Tibial nerve (tissue), 4 donors: Measurements from ENCODE around the gene ALS2. TPM values are rescaled to one million over a fixed set of nuclear protein-coding genes. Genes with fewer than 3 reads are reported as not detected.
A peak's percentile ranks its signal among the peaks of the same experiment; 100 is the strongest.

Experiments used
- DNase-seq, 2 donors: peaks; one replicate each; pipeline ENCODE4 v3.0.0-alpha.2; 2019; ENCODE audit warnings: low spot score in 2 of 2
- H3K27ac ChIP-seq, 4 donors: fragments of 200-600 bp; sonication (generic) in 3 of 4; one replicate each; pipeline ENCODE4 v1.5.1; 2017 to 2019; ENCODE audit warnings: mild to moderate bottlenecking in 1 of 4
- H3K27me3 ChIP-seq, 2 donors: fragments of 200-600 bp; sonication (generic) in 1 of 2; one replicate each; pipeline versions ENCODE4 v1.5.1 to v1.6.0; 2017 to 2019
- H3K36me3 ChIP-seq, 3 donors: fragments of 200-600 bp; sonication (generic); one replicate each; pipeline ENCODE4 v1.5.1; 2018 to 2019
- H3K4me1 ChIP-seq, 4 donors: fragments of 200-600 bp; sonication (generic) in 3 of 4; one replicate each; pipeline ENCODE4 v1.5.1; 2017 to 2019
- H3K4me3 ChIP-seq, 4 donors: fragments of 200-600 bp; sonication (generic) in 3 of 4; one replicate each; pipeline ENCODE4 v1.5.1; 2017 to 2019; ENCODE audit warnings: mild to moderate bottlenecking in 1 of 4, moderate library complexity in 1 of 4
- H3K9me3 ChIP-seq, 4 donors: fragments of 200-600 bp; sonication (generic) in 3 of 4; one replicate each; pipeline ENCODE4 v1.5.1; 2017 to 2019
- CTCF ChIP-seq, 5 experiments: fragments of 200-600 bp in 3 of 5; fragments of 450-650 bp in 2 of 5; sonication (generic) in 3 of 5; IDR thresholded peaks; one replicate each; pipeline ENCODE4 v1.5.1; 2016 to 2019; ENCODE audit warnings: antibody characterized with exemption in 5 of 5, mild to moderate bottlenecking in 3 of 5, moderate library complexity in 2 of 5
- EP300 ChIP-seq, 2 donors: sonication (generic); formaldehyde crosslinking; IDR thresholded peaks; one replicate each; pipeline ENCODE4 v1.6.1; 2017; ENCODE audit warnings: antibody characterized with exemption in 2 of 2, mild to moderate bottlenecking in 1 of 2
- POLR2A ChIP-seq, 2 donors: fragments of 450-650 bp; IDR thresholded peaks; one replicate each; pipeline ENCODE4 v1.6.1; 2017; ENCODE audit warnings: antibody characterized with exemption in 2 of 2, mild to moderate bottlenecking in 2 of 2, moderate library complexity in 2 of 2
- WGBS, 2 donors: methylation state at CpG; one replicate each; pipeline ENCODE4 v1.1.5; 2018; 5-methylcytosine and 5-hydroxymethylcytosine counted together
- total RNA-seq, 4 donors: library from RNA; depleted of rRNA; stranded (reverse); fragments of >200 nt; gene quantifications; one replicate each; pipeline ENCODE4 v1.1.0, GENCODE V29; 2016

The ALS2 gene
- total RNA-seq, 4 donors from 2014 or later, result 23.5 to 35.8 (median 34.8) TPM

GRCh38 chr2:201796478-201796865 lies 15.7 kb upstream of the ALS2 start:
- Histone ChIP-seq H3K4me1 (no peaks in the 10 kb centered on the region), H3K27me3 (no peaks in the 10 kb centered on the region), H3K36me3 (no peaks in the 10 kb centered on the region), H3K4me3 (no peak overlapping the region), H3K9me3 (no peaks in the 10 kb centered on the region), H3K27ac (no peak overlapping the region)
- DNase-seq, result no peak
- TF ChIP-seq CTCF (IDR thresholded peaks at IDR 0.05) (no peak), EP300 (IDR thresholded peaks at IDR 0.05) (no peak), POLR2A (IDR thresholded peaks at IDR 0.05) (no peak)

- H3K4me3 ChIP-seq, result no peak overlapping the region
- 26 to 29% methylated on average over 5 of the region's 5 CpGs for WGBS, 2 donors
- no peaks in the 10 kb centered on the region for H3K4me1 ChIP-seq
- H3K36me3 ChIP-seq, result no peaks in the 10 kb centered on the region
- H3K27ac ChIP-seq, result no peak overlapping the region
- H3K9me3 ChIP-seq, result no peaks in the 10 kb centered on the region
- H3K27me3 ChIP-seq, result no peaks in the 10 kb centered on the region
- TF ChIP-seq EP300 (IDR thresholded peaks at IDR 0.05), result peak in 1 of 2 donors; percentile 15
- no peak for TF ChIP-seq POLR2A (IDR thresholded peaks at IDR 0.05)
- peak; percentile 49 to 75 (median 60) for TF ChIP-seq CTCF (IDR thresholded peaks at IDR 0.05)
- no peak for DNase-seq
Observed at GRCh38 chr2:201795607-201796477, 15.1 kb upstream of the ALS2 start.

- 45 to 59% methylated on average over 6 of the region's 6 CpGs for WGBS, 2 donors
- Histone ChIP-seq H3K27ac (no peak overlapping the region), H3K9me3 (no peaks in the 10 kb centered on the region), H3K4me3 (no peak overlapping the region), H3K27me3 (no peaks in the 10 kb centered on the region), H3K36me3 (no peaks in the 10 kb centered on the region), H3K4me1 (no peaks in the 10 kb centered on the region)
- no peak for DNase-seq
- TF ChIP-seq CTCF (IDR thresholded peaks at IDR 0.05), result no peak
- TF ChIP-seq EP300 (IDR thresholded peaks at IDR 0.05), result no peak
- no peak for TF ChIP-seq POLR2A (IDR thresholded peaks at IDR 0.05)
Observed at GRCh38 chr2:201794294-201794693, 13.6 kb upstream of the ALS2 start.

GRCh38 chr2:201793631-201794030 lies 12.9 kb upstream of the ALS2 start:
- WGBS, 2 donors, result 87 to 96% methylated on average over 1 of the region's 1 CpG
- no peaks in the 10 kb centered on the region for H3K9me3 ChIP-seq
- H3K4me1 ChIP-seq, result no peaks in the 10 kb centered on the region
- no peak for DNase-seq
- H3K36me3 ChIP-seq, result no peaks in the 10 kb centered on the region
- TF ChIP-seq CTCF (IDR thresholded peaks at IDR 0.05) (no peak), EP300 (IDR thresholded peaks at IDR 0.05) (no peak), POLR2A (IDR thresholded peaks at IDR 0.05) (no peak)
- H3K27me3 ChIP-seq, result no peaks in the 10 kb centered on the region
- no peak overlapping the region for H3K27ac ChIP-seq
- H3K4me3 ChIP-seq, result no peak overlapping the region

- TF ChIP-seq CTCF (IDR thresholded peaks at IDR 0.05) (no peak), POLR2A (IDR thresholded peaks at IDR 0.05) (no peak), EP300 (IDR thresholded peaks at IDR 0.05) (no peak)
- 86 to 89% methylated on average over 2 of the region's 2 CpGs for WGBS, 2 donors
- DNase-seq, result no peak
- H3K36me3 ChIP-seq, result no peaks in the 10 kb centered on the region
- no peaks in the 10 kb centered on the region for H3K4me1 ChIP-seq
- H3K27ac ChIP-seq, result no peak overlapping the region
- H3K9me3 ChIP-seq, result no peaks in the 10 kb centered on the region
- H3K27me3 ChIP-seq, result no peaks in the 10 kb centered on the region
- H3K4me3 ChIP-seq, result no peak overlapping the region
Observed at GRCh38 chr2:201790989-201791388, 10.3 kb upstream of the ALS2 start.
